ENCODE results near the gene KDSR.

DNA sequence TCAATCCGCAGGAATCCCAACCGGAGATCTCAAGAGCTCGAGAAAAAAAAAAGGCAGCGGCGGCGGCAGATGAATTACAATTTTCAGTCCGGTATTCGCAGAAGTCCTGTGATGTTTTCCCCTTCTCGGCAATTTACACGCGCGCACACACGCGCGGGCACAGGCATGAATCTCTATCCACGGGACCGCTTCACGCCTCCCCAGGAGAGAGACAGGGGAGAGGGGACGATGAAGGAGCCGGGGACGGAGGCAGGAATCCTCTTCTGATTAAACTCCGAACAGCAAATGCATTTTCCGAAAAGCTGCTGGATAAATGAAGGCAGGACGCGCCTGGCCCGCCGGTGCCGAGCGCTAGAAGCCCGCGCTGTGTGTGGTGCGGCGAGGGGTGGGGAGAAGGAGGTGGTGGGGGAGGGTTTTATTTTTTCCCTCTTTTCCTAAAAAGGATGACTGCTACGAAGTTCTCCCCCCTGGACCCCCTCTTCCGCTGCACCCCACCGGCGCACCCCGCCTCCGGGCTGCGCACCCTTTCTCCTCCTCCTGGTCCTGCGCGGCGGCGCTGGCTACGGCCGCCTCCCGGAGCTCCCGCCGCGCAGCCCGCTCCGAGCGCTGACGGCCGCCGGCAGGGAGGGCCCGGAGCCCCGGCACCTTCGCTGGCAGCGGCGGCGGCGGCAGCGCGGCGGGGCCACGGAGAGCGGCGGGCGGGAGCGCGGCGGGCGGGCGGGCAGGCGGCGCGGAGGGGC lies 47.5 kb downstream of the KDSR start, which contains the start of gene BCL2:
- no peak for TF ChIP-seq ZNF274 (IDR thresholded peaks at IDR 0.05; ENCODE audit: low read depth, low read length)
- no peak for TF ChIP-seq YY1 (IDR thresholded peaks at IDR 0.05; ENCODE audit: insufficient read depth, insufficient read length)
- no peak for TF ChIP-seq SUZ12 (IDR thresholded peaks at IDR 0.05; ENCODE audit: extremely low read depth, insufficient read depth, insufficient read length)

All from NT2/D1 (cell line).